ENCODE results near the gene INHBE.

GRCh38 chr12:57464569-57464968, 9.5 kb downstream of the INHBE start:
- TF ChIP-seq CTCF (IDR thresholded peaks at IDR 0.05) (no peak), POLR2A (IDR thresholded peaks at IDR 0.05) (no peak)

Data from uterus (tissue), 2 donors.